NOMO-1 treated with dmso at 0.1 percent for 144 hours (cell line): ENCODE measurements around the gene CXCR3.

Experiments
- DNase-seq: peaks from one replicate; lab custom pipeline; 2025; ENCODE audit not compliant: unreplicated experiment; lab: John Stamatoyannopoulos, UW

Gene CXCR3

GRCh38 chrX:71637253-71637618 lies 18.9 kb upstream of the CXCR3 start:
- no peak for DNase-seq

DNA sequence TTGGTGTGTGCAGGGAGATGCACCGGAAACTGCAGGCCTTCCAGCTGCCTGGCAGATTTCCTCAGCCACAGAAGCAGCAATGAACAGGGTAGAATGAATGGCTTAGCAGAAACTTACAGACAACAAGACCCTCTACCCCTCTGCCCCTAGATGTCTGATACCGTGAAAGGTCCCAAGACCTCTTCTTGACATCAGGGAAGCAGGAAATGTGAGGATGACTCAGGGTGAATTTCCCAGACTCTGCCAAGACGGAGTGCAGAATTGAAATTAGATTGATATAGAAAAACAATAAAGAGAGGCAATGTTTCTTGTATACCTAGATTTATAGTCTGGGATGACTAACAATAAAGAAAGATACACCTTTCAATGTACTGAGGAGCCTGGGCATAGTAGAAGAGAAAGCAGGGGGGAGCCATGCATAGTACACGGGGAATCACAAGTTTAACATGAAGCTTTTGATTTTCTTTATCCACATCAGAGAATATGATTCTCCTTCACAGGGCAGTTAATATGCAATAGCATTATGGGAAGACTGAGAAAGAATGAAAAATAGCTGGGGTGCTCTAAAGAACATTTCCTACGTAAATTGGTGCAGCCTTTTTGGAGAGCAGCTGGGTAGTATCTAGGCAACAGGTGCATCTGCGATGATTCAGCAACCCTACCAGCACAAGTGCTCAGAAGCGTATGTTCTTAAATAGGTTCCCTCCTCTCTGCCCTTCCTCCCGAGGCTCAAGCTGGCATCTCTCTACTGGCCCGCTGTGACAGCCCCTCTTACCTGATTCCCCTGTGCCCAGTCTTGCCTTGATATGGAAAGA lies 18.3 kb upstream of the CXCR3 start:
- no peak for DNase-seq

DNA sequence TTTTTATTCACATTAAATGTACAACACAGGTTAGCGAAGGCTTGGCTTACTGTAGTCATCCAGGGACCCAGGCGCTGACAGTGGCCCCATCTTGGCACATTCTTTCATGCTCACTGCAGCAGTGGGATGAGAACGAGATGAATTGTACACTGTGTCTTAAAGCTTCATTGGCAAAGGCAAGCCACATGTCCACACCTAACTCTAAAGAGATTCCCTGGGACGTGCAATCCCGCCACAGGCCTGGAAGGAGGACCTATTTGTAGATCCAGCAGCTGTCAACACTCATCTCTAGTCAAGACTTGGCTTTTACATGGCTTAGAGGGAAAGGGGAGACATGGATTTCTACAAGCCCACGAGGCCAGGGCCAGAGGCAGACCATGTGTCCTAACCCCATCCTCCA lies 16.1 kb upstream of the CXCR3 start:
- DNase-seq = no peak

DNA sequence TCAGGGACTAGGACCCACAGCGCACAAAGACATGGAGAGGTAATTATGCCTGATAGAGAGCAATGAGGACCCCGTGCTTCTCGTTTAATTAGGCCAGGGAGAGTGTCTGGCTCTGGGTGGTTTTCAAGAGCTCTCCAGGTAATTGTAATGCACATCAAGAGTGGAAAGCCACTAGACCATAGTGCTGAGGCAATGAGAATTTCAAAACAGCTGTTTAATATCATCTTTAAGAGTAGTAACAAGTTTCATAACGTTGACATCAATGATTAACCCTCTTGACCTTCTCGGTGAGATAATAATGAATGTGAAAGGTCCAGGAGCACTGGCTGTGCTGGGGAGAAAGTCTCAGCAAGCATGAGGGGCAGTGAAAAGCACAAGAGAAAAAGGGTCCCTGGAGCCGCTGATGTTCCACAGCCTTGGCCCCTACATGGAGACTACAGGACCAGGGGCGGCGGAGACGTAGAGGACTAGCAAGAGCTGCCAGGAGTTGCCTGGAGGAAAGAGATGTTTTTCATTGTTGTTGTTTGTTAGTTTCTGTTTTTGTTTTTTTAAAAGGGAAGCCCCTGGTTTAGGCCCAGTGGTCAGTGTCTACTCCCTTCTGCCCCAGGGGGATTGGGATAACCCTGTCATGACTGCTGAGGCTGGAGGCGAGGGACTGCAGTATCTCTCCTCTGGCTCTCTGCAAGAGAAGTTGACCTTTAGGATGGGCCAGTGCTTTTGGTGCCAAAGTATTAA lies 14.8 kb upstream of the CXCR3 start:
- DNase-seq = no peak

DNA sequence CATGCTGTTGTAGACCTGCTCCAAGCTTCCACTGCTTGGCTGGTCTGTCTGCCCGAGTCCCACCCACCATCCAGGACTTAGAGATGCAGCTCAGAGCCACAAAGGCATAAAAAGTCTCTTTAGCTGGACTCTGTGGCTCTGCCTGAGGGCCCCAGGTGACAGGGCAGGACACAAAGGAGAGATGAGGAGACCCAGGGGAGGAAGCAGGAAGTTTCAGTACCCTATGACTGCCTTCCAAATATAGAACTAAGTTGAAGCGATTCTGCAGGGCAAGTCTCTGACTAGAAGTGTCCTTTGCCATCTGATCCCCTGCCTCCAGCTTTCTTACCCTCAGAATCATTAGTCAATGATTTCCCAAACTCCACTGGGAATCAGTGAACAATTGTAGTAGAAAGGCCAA lies 11.2 kb upstream of the CXCR3 start:
- no peak for DNase-seq

DNA sequence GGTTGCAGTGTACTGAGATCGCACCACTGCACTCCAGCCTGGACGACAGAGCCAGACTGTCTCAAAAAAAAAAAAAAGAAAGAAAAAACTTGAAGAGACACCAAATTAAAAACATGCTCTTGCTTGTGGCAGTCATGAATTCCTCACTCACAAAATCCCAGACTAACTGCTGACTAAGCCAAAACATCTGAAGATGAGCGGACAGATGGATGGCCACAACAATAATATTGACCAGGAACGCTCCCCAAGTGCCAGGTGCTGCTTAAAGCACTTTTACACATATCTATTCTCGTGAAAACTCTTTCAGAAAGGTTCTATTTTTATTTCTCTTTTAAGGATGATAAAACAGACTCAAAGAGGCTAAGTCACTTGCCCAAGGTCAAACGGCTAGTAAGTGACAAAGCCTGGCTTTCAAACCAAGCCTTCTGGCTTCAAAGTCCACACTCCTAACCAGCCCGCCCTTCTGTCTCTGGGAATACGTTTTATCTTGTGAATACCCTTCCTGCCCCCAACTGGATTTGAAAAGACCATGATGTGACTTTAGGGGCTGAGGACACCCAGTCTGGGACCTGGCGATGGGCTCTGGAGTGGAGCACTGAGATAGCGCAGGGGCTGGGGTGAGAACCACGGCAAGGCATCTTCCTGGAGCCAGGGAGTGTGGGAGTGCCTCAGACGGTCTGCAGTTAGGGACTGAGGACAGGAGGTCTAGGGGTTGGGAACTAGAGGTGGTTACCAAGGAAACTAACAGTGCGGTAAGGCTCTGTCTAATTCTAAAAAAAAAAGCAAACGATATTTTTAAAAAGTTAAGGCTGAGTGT lies 9.5 kb upstream of the CXCR3 start:
- DNase-seq = no peak

DNA sequence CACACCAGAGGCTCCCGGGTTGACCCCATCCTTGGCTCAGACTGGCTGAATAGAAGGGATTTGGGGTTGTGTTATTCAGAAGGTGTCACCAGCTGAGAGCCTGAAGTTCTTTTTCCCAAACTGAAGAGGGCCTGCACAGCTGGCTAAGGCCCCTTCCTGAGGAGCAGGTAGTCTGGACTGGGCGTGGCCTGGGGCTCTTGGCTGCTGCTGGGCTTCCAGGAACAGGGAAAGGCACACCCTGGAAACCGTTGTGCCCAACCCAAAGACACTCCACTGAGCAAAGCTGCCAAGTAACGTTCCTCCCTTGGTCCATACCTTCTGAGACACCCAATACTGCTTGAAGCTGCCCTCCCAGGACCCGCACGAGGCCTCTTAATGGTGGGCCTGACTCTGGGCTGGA lies 8.3 kb upstream of the CXCR3 start:
- no peak for DNase-seq

GRCh38 chrX:71625471-71625870 lies 7.2 kb upstream of the CXCR3 start:
- DNase-seq = no peak

DNA sequence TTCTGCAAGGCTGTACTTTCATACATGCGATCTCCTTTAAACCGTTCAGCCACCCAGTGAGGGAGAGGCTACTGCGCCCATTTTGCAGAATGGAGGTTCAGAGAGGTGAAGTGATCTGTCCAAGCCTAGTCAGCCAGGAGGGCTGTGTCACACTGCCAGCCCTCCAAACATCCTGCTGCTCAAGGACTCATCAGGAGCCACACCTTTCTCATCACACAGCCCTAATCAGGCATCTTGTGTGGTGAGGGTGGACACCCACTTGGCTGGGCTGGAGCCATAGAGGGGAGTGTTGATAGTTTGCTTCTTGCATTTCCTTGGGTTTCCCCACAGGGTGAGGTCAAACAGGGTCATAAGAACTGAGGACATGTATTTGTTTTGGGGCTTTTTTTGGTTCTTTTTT lies 5.4 kb upstream of the CXCR3 start:
- DNase-seq = no peak

- peak; percentile 31 for DNase-seq
Measured at GRCh38 chrX:71622576-71623450, 4.5 kb upstream of the CXCR3 start.

DNA sequence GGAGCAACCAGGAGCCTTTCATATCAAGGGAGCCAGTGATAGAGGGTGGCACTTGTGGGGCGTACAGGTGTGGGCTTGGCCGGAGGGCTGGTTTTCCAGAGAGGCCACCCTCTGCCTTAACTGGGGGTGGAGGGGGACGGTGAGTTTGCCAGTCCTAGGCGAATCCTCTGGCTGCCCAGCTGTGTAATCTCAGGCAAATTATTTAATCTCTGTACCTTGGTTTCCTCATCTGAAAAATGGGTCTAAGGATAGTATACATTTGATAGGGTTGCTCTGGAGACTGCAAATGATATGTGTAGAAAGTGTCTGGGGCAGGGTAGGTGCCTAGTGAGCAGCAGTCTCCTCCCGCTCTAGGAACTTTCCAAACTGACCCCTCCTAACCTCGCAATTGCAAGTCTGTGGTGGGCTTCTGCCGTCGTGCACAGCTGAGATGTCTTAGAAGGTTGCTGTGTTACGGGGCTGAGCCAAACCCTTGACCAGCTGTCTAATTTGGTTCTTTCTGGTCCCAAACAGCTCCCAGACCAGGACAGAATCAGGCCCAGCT lies 3.8 kb upstream of the CXCR3 start:
- DNase-seq = no peak

GRCh38 chrX:71621603-71622002 lies 3.3 kb upstream of the CXCR3 start:
- DNase-seq = no peak

GRCh38 chrX:71619986-71620385 lies 1.7 kb upstream of the CXCR3 start:
- DNase-seq = no peak

DNA sequence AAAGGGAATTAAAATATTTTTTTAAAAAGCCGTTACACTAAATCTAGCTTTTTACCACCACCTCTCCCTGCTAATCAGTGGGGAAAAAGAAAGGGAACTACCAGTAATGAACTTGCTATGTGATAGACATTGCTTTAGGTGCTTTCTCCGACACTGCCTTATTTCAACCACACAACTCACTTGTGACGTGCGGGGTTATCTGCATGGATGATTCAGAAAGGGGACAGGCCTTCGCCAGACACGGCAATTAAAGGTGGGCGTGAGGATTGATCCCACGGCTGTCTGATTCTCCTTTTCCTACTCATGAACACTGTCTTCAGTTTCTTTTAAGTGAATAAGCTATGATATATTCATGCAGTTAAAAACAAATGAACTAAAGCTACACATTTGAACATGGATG lies 882 bp upstream of the CXCR3 start:
- no peak for DNase-seq

DNA sequence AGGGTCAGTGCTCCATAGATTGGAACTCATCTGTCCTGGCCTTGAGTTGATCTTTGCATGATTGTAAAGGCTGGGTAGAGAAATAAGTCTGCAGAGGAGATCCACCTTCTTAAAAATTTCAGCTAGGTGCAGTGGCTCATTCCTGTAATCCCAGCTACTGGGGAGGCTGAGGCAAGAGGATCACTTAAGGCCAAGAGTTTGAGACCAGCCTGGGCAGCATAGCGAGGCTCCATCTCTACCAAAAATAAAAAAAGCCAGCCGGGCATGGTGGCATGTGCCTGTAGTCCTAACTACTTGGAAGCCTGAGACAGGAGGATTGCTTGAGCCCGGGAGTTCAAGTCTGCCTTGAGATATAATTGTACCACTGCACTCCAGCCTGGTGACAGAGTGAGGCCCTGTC lies 476 bp upstream of the CXCR3 start:
- no peak for DNase-seq

DNA sequence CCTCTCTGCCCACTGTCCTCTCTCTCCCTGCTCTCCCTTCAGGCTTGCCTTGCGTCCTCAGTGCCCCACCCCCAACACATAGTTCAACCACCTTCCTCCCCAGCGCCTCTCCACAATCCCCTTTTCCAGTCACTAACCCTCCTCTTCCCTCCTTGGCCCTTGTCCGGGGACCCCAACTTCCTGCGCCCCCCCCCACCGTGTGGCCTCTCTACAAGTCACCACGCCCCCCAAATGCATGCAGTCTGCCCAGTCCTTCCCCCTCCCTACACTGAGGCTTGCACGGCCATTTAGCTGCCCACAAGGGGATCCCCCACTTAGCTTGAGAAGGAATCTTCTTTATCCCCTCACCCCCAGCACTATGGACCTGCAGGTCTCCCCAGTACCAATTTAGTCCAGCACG lies 569 bp downstream of the CXCR3 start:
- no peak for DNase-seq

DNA sequence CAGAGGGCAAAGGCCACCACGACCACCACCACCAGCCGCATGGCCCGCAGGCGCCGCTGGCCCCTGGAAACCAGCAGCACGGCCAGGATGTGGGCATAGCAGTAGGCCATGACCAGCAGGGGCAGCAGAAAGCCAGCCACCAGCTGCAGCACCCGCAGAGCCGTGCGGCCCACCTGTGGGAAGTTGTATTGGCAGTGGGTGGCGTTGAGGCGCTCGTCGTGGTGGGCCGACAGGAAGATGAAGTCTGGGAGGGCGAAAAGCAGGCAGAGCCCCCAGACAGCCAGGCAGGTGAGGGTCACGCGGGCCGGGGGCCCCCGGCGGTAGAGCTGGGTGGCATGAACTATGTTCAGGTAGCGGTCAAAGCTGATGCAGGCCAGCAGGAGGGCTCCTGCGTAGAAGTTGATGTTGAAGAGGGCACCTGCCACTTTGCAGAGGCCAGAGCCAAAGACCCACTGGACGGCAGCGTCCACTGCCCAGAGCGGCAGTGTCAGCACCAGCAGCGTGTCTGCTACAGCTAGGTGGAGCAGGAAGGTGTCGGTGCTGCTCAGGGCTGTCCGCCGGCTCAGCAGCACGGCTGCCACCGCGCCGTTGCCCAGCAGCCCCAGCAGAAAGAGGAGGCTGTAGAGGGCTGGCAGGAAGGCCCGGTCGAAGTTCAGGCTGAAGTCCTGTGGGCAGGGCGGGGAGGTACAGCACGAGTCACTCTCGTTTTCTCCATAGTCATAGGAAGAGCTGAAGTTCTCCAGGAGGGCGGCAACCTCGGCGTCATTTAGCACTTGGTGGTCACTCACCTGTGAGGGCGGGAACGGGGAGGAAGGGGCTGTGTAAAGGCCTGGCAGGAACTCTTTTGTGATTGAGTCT lies 1.4 kb downstream of the CXCR3 start:
- DNase-seq = no peak

GRCh38 chrX:71615954-71616353 lies 2.4 kb downstream of the CXCR3 start:
- no peak for DNase-seq

GRCh38 chrX:71615056-71615455 lies 3.3 kb downstream of the CXCR3 start:
- no peak for DNase-seq

- no peak for DNase-seq
Measured at GRCh38 chrX:71612256-71612655, 6.1 kb downstream of the CXCR3 start.
